ENCODE measurements around the gene FAM222B. TPM values are rescaled to one million over a fixed set of nuclear protein-coding genes. Genes with fewer than 3 reads are reported as not detected.
A peak's percentile ranks its signal among the peaks of the same experiment; 100 is the strongest.
"Not testable (repeated sequence)": the region's sequence is repeated elsewhere in the genome, so short reads cannot be mapped to it uniquely, and the experiment has no call there.

Gene FAM222B
- total RNA-seq, 1 donor from 2014 or later = 2.4 TPM

DNA sequence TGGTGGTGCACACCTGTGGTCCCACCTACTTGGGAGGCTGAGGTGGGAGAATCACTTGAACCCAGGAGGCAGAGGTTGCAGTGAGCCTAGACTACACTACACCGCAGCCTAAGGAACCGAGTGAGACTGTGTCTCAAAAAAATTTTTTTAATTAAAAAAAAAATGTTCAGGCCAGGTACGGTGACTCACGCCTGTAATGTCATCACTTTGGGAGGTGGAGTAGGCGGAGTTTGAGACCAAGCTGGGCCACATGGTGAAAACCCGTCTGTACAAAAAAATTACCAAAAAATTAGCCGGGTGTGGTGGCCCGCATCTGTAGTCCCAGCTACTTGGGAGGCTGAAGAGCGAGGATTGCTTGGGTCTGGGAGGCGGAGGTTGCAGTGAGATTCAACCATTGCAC lies 3.6 kb upstream of the FAM222B start:
- DNase-seq (ENCODE audit: low spot score in 2 of 2) = no peak
- FAIRE-seq = no peak

DNA sequence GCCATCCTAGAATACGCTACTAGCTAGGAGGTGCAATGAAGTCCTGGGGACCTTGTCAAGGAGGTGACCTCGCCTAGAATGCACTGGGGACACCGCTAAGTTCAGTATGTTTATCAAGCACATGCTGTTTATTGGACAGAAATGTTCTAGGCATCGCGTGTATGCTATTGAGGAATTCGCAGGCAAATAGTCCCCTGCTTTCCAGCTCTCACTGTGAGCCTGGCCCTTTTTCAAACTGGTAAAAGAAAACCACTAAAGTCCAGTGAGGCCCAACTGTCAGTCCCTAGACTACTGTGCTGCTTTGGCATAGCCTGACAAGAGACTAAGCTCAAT lies 1.2 kb upstream of the FAM222B start:
- FAIRE-seq = no peak
- DNase-seq (ENCODE audit: low spot score in 2 of 2) = peak in 1 of 2 donors; percentile 58

DNA sequence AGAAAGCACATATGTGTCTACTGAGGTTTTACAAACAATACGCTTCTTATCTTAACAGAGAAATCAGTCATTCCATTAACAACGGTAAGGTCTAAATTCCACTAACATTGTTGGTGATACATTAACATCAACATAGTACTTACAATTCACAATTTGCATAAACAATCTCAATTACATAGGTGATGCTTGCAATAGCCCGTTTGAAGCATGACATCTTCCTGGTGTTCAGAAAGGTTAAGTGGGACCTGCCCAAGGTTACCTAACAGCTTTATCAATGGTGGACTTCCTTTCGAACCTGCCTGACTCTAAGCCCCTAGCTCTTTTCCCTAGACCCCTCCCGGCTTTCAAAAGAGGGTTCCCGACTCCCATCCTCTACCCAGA lies 699 bp downstream of the FAM222B start:
- no peak for FAIRE-seq
- no peak for DNase-seq (ENCODE audit: low spot score in 2 of 2)

DNA sequence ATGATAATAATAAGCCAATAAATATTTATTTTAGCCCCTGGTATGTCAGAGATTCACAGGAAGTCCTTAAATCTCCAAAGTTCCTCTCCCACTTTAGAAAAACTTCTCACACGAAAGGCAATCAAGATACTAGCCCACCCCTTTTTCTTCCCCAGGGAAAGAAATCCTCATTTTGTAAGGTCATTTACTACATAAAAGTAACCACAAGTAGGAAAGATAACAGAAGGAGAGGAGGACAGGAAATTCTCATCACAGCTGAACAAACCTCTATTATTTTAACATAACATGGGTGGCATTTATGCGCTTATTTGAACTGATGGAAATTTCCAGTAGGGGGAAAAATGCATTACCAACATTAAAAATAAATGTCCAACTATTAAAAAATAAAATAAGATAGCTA lies 3.4 kb downstream of the FAM222B start:
- no peak for DNase-seq (ENCODE audit: low spot score in 2 of 2)
- FAIRE-seq = no peak

DNA sequence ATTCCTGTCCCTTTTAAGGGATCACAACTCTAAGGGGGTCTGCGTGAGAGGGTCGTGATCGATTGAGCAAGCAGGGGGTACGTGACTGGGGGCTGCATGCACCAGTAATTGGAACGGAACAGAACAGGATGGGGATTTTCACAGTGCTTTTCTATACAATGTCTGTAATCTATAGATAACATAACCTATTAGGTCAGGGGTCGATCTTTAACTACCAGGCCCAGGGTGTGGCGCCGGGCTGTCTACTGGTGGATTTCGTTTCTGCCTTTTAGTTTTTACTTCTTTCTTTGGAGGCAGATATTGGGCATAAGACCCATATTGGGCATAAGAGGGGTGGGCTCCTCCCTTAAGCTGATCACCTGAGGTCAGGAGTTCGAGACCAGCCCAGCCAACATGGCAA lies 6.0 kb downstream of the FAM222B start:
- FAIRE-seq; DNase-seq (ENCODE audit: low spot score in 2 of 2): not testable (repeated sequence)

DNA sequence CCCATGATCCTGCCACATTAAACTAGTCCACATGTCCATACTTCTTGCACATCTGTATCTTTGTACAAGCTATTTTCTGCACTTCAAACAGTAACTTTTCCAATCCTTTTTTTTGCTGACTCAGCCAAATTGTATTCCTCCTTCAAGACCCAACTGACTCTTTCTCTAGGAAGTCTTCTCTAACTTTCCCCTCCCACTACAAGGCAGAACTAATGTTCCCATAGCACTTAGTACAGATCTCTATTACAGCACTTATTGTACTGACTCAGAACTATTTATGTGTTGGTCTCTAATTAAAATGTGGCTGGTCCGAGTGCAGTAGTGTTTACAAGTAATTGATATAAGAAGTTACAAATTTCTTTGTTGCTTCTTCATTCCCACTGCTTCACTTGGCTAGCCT lies 8.2 kb downstream of the FAM222B start:
- FAIRE-seq (no peak), DNase-seq (ENCODE audit: low spot score in 2 of 2) (no peak)

DNA sequence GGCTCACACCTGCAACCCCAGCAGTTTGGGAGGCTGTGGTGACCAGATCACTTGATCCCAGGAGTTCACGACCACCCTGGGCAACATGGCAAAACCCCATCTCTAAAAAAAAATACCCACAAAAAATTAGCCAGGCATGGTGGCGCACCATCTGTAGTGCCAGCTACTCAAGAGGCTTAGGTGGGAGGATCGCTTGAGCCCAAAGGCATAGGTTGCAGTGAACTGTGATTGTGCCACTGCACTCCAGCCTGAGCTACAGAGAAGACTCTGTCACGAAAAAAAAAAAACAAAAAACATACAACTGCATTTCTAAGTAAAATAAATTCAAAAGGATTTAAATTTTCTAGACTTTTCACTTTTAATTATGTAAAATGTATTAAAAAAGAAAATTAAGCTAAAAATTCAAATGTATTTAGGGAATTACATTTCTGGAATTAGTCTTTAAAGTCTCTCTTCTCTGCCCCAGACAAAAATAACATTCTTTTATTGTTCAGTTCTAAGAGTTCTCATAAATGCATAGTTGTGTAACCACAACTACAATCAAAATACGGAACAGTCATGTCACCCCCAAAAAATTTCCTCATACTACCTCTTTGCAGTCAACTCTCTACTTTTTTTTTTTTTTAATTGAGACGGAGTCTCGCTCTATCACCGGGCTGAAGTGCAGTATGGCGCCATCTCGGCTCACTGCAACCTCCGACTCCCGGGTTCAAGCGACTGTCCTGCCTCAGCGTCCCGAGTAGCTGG lies 14.1 kb downstream of the FAM222B start:
- no peak for FAIRE-seq
- no peak for DNase-seq (ENCODE audit: low spot score in 2 of 2)

DNA sequence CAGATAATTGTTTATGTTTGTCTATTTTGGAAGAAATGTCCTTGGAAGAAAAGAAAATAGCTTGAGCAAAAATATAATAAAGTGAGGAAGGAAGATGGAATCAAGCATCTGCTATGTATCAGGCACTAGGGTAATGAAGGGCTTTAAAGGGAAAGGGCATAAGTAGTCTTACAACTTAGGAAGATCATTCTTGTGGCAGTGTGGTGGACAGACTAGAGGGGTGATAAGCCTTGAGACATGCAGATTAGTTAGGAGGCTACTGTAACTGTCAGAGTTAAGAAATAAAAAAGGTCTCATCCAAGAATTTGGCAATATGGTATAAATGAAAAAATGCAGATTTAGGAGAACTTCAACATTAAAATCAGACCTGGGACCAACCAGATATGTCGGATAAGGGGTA lies 14.9 kb downstream of the FAM222B start:
- DNase-seq (ENCODE audit: low spot score in 2 of 2) = no peak
- no peak for FAIRE-seq

DNA sequence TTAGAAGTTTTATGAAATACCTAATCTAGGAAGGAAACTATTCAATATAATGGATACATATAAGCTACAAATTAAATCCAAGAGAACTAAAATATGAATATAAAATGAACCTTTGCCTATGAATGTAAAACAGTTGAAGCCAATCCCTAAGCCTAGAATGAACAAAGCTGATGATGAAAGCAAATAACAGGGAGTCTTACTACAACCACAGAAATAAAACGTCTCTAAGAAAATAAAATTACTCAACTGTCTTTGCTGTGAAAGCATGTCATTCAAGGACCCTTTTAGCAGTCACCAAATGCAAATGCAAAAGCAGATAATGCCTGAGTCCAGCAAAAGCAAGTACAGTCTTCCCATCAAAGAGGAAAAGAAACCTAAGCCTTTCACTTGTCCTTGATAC lies 23.0 kb downstream of the FAM222B start:
- FAIRE-seq = no peak
- no peak for DNase-seq (ENCODE audit: low spot score in 2 of 2)

DNA sequence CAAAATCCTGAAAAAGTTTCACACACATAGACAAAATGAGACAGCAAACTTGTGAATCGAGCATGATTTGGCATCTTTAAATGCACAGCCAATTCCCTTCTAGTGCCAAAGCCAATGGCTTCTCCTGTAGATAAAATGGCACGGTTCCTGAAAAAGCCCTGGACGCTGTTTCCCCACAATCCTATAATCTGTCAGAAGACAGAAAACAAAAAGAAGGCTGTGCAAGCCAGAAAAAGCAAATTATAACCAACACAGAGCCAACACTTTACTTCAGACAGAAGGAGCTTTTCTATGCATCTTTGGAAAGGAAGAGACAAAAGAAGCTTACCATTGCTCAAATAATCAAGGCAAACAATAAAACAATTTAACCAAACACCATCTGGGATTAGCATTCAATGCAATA lies 23.8 kb downstream of the FAM222B start:
- no peak for DNase-seq (ENCODE audit: low spot score in 2 of 2)
- FAIRE-seq = no peak

DNA sequence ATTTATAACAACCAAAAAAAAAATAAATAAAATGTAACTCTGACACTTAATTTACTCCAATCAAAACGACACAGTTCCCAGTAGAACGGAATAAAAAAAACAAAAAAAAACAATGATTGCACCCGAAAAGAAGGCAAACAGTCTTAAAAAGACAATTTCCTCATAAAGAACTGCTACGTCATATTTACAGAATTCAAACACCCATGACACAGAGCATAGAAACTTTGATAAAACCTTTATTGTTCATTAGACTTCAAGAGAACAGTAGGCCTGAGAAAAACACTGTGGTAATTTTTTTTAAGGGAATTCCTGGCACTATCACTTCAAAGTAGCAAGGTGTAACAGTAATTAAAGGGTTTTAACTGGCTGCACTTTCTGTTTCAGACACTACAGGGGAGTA lies 26.1 kb downstream of the FAM222B start:
- FAIRE-seq = no peak

DNA sequence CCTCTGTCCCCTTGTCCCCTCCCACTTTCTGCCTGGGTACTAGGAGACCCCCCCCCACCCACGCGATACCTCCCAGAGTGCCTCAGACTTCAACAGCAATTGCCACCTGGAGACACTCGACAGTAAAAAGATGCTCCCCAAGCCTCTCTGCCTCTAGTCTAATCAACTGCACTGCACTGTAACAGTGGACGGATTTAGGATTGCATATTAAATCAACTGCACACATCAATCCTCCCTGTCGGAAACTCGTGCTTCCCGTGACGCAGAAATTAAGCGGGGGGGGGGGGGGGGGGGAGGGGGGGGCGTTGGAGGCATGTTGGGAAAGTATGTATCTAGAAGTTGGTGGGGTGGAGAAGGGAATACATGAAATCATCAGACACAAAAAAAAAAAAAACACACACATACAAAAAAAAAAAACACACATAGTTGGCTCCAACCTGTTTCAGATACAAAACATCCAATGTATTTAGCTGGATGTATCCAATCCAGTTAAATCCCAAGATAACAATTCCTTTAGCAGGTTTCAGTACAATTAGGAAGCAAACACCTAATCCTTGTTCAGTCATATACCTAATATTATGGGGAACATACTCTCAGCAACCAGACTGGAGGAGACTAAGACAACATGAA lies 29.7 kb downstream of the FAM222B start:
- no peak for DNase-seq (ENCODE audit: low spot score in 2 of 2)
- FAIRE-seq = no peak

More for the DNA sequence above, 26.1 kb downstream of the FAM222B start:
- no peak for DNase-seq (ENCODE audit: low spot score in 2 of 2)

DNA sequence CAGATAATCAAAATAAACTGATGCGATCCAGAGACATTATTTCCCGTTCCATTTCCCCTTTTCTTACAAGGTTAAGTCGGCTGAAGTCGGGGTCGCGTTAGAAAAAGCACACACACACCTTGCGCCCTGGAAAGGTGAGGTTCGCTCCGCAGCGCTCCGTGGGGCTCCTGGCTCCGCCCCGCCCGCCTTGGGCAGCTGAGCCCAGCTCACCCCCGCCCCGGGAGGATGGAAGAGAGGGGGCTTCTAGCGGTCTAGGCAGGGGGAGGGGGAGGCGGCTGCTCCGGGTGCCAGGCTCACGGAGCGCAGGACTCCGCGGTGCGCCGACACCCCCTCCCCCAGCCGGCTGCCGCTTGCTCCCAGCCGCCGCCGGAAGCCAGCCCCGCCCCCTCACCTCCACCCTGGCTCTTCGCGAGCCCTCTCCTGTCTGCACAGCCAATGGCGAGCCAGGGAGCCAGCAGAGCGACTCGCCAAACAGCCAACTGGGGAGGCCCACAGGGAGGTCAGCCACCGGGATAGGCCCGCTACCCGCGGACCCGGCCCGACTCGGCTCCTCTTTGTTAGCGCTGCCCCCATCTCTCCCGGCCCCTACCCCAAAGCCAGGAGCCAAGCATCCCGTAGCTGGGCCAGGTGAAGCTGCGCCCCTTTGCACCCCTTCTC lies 30.4 kb downstream of the FAM222B start:
- FAIRE-seq = no peak
- peak; percentile 95 to 99 for DNase-seq (ENCODE audit: low spot score in 2 of 2)

DNA sequence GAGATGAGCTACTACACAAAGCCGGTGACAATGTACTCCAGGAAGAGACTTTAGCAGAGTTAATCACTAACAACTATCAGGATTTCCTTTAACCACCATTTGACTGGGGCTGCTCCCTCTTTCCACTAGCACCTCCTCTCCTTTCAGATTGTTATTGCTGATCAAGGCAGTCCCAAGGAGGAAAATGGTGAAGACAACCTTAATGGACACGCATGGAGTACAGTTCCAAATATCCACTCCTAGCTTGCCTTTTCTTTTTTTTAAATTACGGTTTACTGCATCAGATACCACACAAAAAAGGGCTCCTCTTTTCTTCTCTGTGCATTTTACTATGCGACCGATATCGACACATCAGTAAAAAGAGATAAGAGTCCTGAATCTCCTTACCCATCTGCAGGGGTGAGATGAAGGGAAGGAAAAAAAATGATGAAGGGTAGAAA lies 30.9 kb downstream of the FAM222B start:
- DNase-seq (ENCODE audit: low spot score in 2 of 2) = no peak
- FAIRE-seq = no peak

DNA sequence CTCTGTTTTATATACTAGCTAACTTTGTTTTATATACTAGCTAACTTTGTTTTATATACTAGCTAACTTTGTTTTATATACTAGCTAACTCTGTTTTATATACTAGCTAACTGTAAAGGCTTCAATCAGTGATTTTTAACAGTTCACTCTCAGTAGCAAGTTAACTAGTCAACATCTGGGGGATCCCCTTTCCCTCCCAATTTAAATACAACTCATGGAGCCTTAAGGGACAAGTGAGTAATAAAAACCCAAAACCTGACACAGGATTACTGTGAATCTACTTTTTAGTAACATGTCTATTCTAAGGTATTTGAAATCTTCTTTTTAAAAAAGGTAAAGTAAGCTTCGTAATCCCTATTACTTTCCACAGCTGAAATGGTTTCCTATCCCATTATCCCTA lies 32.2 kb downstream of the FAM222B start:
- DNase-seq (ENCODE audit: low spot score in 2 of 2) (no peak), FAIRE-seq (no peak)

DNA sequence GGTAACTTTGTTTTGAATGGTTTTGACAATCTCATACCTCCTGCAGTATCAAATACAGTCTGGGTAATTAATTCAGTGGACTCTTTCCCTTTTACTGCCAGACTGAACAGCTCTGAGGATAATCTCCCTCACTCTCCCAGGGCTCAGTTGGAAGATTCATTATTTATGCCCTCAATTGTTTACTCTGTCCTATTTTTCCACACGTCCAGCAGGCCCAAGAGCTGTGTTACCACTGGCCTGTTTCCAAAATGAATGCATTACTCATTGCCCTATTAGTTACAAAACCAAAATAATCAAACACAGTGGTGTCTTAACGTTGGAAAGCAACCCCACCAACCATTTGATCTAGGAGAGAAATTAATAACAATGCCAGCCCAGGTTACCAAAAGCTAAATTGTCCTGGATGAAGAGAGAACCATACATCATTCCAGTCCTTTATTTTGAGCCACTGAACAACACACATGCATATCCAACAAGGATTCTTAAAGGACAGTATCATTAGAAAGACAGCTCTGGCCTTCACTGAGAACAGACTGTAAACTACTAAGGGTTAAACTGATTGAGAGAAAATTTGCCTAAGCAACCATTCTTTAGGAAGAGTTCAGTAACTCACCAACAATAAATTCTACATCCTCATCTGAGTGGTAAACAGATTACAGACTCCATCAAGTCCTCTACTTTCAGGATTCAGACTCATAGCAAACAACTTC lies 34.5 kb downstream of the FAM222B start:
- no peak for FAIRE-seq
- peak in 1 of 2 donors; percentile 41 for DNase-seq (ENCODE audit: low spot score in 2 of 2)

DNA sequence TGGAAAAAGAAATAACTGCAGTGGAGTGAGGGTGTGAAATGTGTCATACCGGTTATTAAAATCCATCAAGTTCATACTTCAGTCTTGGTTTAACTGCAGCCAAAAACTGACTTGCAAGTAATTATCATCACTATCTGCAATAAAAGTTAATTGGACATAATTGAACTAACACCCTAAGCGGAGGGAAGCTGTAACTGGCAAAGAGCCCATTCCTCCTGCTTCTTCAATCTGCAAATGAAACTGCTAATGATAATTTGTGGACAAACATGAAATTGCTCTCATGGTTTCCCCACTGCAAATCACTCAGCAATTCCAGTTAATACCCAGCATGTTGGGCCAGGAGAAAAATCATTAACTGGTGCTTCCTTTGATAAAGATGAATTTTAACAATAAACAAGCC lies 46.5 kb downstream of the FAM222B start:
- no peak for FAIRE-seq
- no peak for DNase-seq (ENCODE audit: low spot score in 2 of 2)

DNA sequence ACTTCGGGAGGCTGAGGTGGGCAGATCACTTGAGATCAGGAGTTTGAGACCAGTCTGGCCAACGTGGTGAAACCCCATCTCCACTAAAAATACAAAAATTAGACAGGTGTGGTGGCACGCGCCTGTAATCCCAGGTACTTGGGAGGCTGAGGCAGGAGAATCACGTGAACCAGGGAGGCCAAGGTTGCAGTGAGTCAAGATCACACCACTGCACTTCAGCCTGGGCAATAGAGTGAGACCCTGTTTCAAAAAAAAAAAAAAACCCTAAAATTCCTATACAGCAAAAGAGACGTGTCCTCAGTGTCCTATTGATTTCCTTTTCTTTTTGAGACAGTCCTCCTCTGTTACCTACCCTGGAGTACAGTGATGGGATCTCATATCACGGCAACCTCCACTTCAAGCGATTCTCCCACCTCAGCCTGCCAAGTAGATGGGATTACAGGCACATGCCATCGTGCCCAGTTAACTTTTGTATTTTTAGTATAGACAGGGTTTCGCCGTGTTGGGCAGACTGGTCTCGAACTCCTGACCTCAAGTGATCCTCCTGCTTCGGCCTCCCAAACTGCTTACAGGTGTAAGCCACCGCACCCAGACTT lies 47.6 kb downstream of the FAM222B start:
- FAIRE-seq; DNase-seq (ENCODE audit: low spot score in 2 of 2): not testable (repeated sequence)

DNA sequence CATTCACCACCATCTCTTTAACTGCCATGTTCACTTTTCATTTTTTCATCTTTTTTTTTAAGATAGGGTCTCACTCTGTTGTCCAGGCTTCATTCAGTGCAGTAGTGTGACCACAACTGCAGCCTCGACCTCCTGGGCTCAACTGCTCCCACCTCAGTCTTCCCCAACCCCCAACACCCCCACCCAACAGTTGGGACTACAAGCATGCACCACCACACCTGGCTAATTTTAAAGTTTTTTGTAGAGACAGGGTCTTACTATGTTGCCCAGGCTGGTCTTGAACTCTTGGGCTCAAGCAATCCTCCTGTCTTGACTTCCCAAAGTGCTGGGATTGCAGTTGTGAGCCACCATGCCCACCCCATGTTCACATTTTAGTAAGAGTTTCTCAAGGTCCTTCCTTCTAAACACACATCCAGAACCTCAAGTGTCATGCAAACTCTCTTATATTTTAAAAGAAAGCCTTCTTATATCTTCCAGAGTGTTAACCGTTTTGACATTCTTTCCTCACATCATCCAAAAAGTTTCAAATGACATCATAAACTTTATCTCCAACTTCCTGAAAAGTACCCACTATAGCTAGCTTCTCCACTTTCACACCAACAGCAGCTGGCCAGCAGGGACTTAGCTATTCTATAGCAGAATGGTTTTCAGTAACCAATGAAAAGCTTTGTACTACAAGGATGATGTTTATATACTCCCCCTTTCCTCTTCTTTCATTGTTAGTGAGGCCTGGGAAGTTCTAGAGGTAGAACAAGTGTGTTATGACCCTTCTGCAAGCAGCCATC lies 49.5 kb downstream of the FAM222B start:
- FAIRE-seq (no peak), DNase-seq (ENCODE audit: low spot score in 2 of 2) (no peak)

DNA sequence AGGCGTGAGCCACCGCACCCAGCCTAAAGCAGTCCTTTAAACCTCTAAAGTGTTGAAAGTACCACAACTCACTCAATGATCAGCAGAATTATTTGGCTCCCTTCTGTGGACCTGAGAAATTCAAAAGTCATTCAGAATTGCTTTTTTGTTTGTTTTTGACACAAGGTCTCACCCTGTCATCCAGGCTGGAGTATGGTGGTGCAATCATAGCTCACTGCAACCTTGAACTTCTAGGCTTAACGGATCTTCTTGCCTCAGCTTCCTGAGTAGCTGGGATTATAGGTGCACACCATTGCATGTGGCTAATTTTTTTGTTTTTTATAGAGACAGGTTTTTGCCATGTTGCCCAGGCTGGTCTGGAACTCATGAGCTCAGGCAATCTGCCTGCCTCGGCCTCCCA lies 54.5 kb downstream of the FAM222B start:
- FAIRE-seq = no peak

More for the DNA sequence above, 54.5 kb downstream of the FAM222B start:
- no peak for DNase-seq (ENCODE audit: low spot score in 2 of 2)
